ENCODE results near the gene GAK. TPM values are rescaled to one million over a fixed set of nuclear protein-coding genes. Genes with fewer than 3 reads are reported as not detected.

GAK gene
- total RNA-seq, 1 donor from 2014 or later, result 27.6 TPM

DNA sequence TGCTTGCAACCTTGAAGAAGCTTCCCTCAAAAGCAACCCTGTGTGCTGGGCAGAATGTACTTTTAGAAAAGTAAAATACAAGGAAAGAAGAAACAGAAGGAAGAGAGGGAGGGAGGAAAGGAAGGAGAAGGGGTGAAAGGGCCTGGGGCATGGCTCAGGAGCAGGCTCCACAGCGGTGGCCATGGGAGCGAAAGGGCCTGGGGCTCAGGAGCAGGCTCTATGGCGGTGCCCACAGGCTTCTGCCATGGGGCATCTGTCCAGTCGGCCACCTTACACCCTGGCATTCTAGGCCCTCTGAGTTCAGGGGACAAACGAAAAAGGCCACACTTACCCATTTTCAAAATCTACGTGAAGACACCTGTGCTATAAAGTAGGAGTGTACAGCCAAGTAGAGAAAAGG is 31.4 kb downstream of the GAK start:
- Histone ChIP-seq H3K4me1 (no peaks in the 10 kb centered on the region), H3K9me3 (ENCODE audit: low read depth) (no peaks in the 10 kb centered on the region), H3K9ac (no peak overlapping the region), H3K4me3 (no peak overlapping the region), H3K27me3 (no peaks in the 10 kb centered on the region), H3K36me3 (no peaks in the 10 kb centered on the region), H3K79me2 (ENCODE audit: low read depth) (no peaks in the 10 kb centered on the region), H3K27ac (no peak overlapping the region), H2AFZ (replicated peaks) (no peak overlapping the region), H3K4me2 (no peak overlapping the region), H3F3A (ENCODE audit: low read depth) (peaks cover 4% of the 10 kb centered on the region), H4K20me1 (ENCODE audit: low read depth) (no peaks in the 10 kb centered on the region)
- Mint-ChIP-seq H3K4me1 (no peaks in the 10 kb centered on the region), H3K9me3 (peaks cover 2% of the 10 kb centered on the region), H3K27me3 (ENCODE audit: insufficient read depth, low read depth) (no peaks in the 10 kb centered on the region), H3K36me3 (peaks cover 20% of the 10 kb centered on the region), H3K27ac (no peak overlapping the region), H3K4me3 (no peak overlapping the region)
- DNase-seq (ENCODE audit: low spot score), result no peak
- no peak for TF ChIP-seq CTCF (IDR thresholded peaks at IDR 0.05)
- TF ChIP-seq EZH2phosphoT487 (IDR thresholded peaks at IDR 0.05), result no peak
- TF ChIP-seq EZH2 (IDR thresholded peaks at IDR 0.05), result no peak

- Histone ChIP-seq H3K4me2 (no peak overlapping the region), H3K27ac (no peak overlapping the region), H3K4me3 (no peak overlapping the region), H3F3A (ENCODE audit: low read depth) (no peaks in the 10 kb centered on the region), H3K79me2 (ENCODE audit: low read depth) (no peaks in the 10 kb centered on the region), H3K4me1 (no peaks in the 10 kb centered on the region), H4K20me1 (ENCODE audit: low read depth) (no peaks in the 10 kb centered on the region), H2AFZ (replicated peaks) (no peak overlapping the region), H3K9ac (no peak overlapping the region), H3K9me3 (ENCODE audit: low read depth) (no peaks in the 10 kb centered on the region), H3K27me3 (no peaks in the 10 kb centered on the region), H3K36me3 (no peaks in the 10 kb centered on the region)
- H3K4me1 Mint-ChIP-seq, result no peaks in the 10 kb centered on the region
- TF ChIP-seq EZH2 (IDR thresholded peaks at IDR 0.05) (no peak), CTCF (IDR thresholded peaks at IDR 0.05) (no peak), EZH2phosphoT487 (IDR thresholded peaks at IDR 0.05) (no peak)
- H3K4me3 Mint-ChIP-seq, result no peak overlapping the region
- H3K27me3 Mint-ChIP-seq (ENCODE audit: insufficient read depth, low read depth), result peaks cover 3% of the 10 kb centered on the region
- H3K36me3 Mint-ChIP-seq, result peaks cover 16% of the 10 kb centered on the region
- no peaks in the 10 kb centered on the region for H3K9me3 Mint-ChIP-seq
- H3K27ac Mint-ChIP-seq, result no peak overlapping the region
- no peak for DNase-seq (ENCODE audit: low spot score)
Measured at GRCh38 chr4:900073-900472, 32.0 kb downstream of the GAK start.

- TF ChIP-seq EZH2 (IDR thresholded peaks at IDR 0.05), result no peak
- TF ChIP-seq EZH2phosphoT487 (IDR thresholded peaks at IDR 0.05), result no peak
- TF ChIP-seq CTCF (IDR thresholded peaks at IDR 0.05), result no peak
- Histone ChIP-seq H3K36me3 (no peaks in the 10 kb centered on the region), H3K27me3 (no peaks in the 10 kb centered on the region), H3K9me3 (ENCODE audit: low read depth) (no peaks in the 10 kb centered on the region), H2AFZ (replicated peaks) (no peak overlapping the region), H3K4me3 (no peak overlapping the region), H3K4me2 (no peak overlapping the region), H3K9ac (no peak overlapping the region), H3K27ac (no peak overlapping the region), H3K4me1 (no peaks in the 10 kb centered on the region), H4K20me1 (ENCODE audit: low read depth) (no peaks in the 10 kb centered on the region), H3F3A (ENCODE audit: low read depth) (no peaks in the 10 kb centered on the region), H3K79me2 (ENCODE audit: low read depth) (no peaks in the 10 kb centered on the region)
- Mint-ChIP-seq H3K9me3 (no peaks in the 10 kb centered on the region), H3K4me3 (no peak overlapping the region), H3K4me1 (no peaks in the 10 kb centered on the region), H3K27ac (no peak overlapping the region), H3K36me3 (peaks cover 13% of the 10 kb centered on the region), H3K27me3 (ENCODE audit: insufficient read depth, low read depth) (peaks cover 3% of the 10 kb centered on the region)
- no peak for DNase-seq (ENCODE audit: low spot score)
Measured at GRCh38 chr4:899556-899906, 32.6 kb downstream of the GAK start.
